ENCODE measurements around the gene BBX.

The BBX gene

GRCh38 chr3:107841831-107842230, 319.1 kb downstream of the BBX start:
- no peak for ATAC-seq

DNA sequence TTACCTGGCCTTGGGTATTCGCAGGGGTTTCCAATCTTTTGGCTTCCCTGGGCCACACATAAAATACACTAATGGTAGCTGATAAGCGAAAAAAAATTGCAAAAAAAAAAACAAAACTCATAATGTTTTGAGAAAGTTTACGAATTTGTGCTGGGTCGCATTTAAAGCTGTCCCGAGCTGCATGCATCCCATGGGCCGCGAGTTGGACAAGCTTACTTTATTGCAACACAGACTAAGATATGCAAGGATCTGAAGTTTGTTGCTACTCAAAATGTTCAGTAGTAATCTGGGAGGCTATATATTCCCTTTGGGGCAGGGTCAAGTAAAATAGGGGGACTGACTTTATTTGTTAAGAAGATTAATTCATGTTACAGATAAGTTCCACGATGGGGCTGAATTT, 320.2 kb downstream of the BBX start:
- TF ChIP-seq, protein P1, sequence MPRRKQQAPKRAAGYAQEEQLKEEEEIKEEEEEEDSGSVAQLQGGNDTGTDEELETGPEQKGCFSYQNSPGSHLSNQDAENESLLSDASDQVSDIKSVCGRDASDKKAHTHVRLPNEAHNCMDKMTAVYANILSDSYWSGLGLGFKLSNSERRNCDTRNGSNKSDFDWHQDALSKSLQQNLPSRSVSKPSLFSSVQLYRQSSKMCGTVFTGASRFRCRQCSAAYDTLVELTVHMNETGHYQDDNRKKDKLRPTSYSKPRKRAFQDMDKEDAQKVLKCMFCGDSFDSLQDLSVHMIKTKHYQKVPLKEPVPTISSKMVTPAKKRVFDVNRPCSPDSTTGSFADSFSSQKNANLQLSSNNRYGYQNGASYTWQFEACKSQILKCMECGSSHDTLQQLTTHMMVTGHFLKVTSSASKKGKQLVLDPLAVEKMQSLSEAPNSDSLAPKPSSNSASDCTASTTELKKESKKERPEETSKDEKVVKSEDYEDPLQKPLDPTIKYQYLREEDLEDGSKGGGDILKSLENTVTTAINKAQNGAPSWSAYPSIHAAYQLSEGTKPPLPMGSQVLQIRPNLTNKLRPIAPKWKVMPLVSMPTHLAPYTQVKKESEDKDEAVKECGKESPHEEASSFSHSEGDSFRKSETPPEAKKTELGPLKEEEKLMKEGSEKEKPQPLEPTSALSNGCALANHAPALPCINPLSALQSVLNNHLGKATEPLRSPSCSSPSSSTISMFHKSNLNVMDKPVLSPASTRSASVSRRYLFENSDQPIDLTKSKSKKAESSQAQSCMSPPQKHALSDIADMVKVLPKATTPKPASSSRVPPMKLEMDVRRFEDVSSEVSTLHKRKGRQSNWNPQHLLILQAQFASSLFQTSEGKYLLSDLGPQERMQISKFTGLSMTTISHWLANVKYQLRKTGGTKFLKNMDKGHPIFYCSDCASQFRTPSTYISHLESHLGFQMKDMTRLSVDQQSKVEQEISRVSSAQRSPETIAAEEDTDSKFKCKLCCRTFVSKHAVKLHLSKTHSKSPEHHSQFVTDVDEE (CRISPR knock-in tag; IDR thresholded peaks at IDR 0.05), result no peak
- no peak for TF ChIP-seq ZC3H10 (CRISPR knock-in tag; IDR thresholded peaks at IDR 0.05)
- no peak for TF ChIP-seq PPARA (CRISPR knock-in tag; IDR thresholded peaks at IDR 0.05; ENCODE audit: borderline replicate concordance)
- TF ChIP-seq ZFP3 (CRISPR knock-in tag; IDR thresholded peaks at IDR 0.05), result no peak
- TF ChIP-seq ZNF565 (CRISPR knock-in tag; conservative IDR thresholded peaks at IDR 0.05; ENCODE audit: low read depth), result no peak
- TF ChIP-seq GLIS3 (CRISPR knock-in tag; IDR thresholded peaks at IDR 0.05), result no peak
- no peak for TF ChIP-seq OSR1 (CRISPR knock-in tag; IDR thresholded peaks at IDR 0.05)
- TF ChIP-seq ESRRG (CRISPR knock-in tag; IDR thresholded peaks at IDR 0.05), result no peak
- TF ChIP-seq TOX (CRISPR knock-in tag; IDR thresholded peaks at IDR 0.05; ENCODE audit: borderline replicate concordance), result no peak
- TF ChIP-seq RARB (CRISPR knock-in tag; IDR thresholded peaks at IDR 0.05), result no peak
- no peak for TF ChIP-seq SNAI2 (CRISPR knock-in tag; IDR thresholded peaks at IDR 0.05)
- ATAC-seq, result no peak

More at GRCh38 chr3:107841831-107842230, 319.1 kb downstream of the BBX start:
- TF ChIP-seq CREB5 (CRISPR knock-in tag; IDR thresholded peaks at IDR 0.05; ENCODE audit: low read depth) (no peak), OSR1 (CRISPR knock-in tag; IDR thresholded peaks at IDR 0.05) (no peak), BACH2 (CRISPR knock-in tag; IDR thresholded peaks at IDR 0.05; ENCODE audit: borderline replicate concordance) (no peak), POU6F1 (CRISPR knock-in tag; IDR thresholded peaks at IDR 0.05; ENCODE audit: borderline replicate concordance, low read depth) (no peak), GLIS3 (CRISPR knock-in tag; IDR thresholded peaks at IDR 0.05) (no peak), ZNF70 (CRISPR knock-in tag; IDR thresholded peaks at IDR 0.05) (no peak), SNAI2 (CRISPR knock-in tag; IDR thresholded peaks at IDR 0.05) (no peak), TCF4 (CRISPR knock-in tag; IDR thresholded peaks at IDR 0.05; ENCODE audit: borderline replicate concordance) (no peak), PPARA (CRISPR knock-in tag; IDR thresholded peaks at IDR 0.05; ENCODE audit: borderline replicate concordance) (no peak), TOX (CRISPR knock-in tag; IDR thresholded peaks at IDR 0.05; ENCODE audit: borderline replicate concordance) (no peak), PATZ1 (CRISPR knock-in tag; IDR thresholded peaks at IDR 0.05; ENCODE audit: borderline replicate concordance) (no peak), ZC3H10 (CRISPR knock-in tag; IDR thresholded peaks at IDR 0.05) (no peak), ZFP30 (CRISPR knock-in tag; IDR thresholded peaks at IDR 0.05) (no peak), ZNF565 (CRISPR knock-in tag; conservative IDR thresholded peaks at IDR 0.05; ENCODE audit: low read depth) (no peak), ZFP3 (CRISPR knock-in tag; IDR thresholded peaks at IDR 0.05) (no peak)
- TF ChIP-seq, protein P1 (CRISPR knock-in tag; IDR thresholded peaks at IDR 0.05), result no peak

All from SK-N-SH treated with all-trans-retinoic acid at 6 μM for 48 hours (cell line).